GM12864 (cell line): Measurements from ENCODE around the gene SEMA5A.

Experiments
- DNase-seq: peaks from one replicate; pipeline ENCODE4 v3.0.0-alpha.2; 2011; ENCODE audit warnings: low read depth
- H3K4me3 ChIP-seq: 2 replicates; pipeline ENCODE4 v1.5.1; 2011; ENCODE audit warnings: mild to moderate bottlenecking, low read depth, low read length, control low read depth
- CTCF ChIP-seq: IDR thresholded peaks from 2 replicates; pipeline ENCODE4 v1.5.1; 2011; ENCODE audit warnings: low read depth, mild to moderate bottlenecking, moderate library complexity, low read length, control low read depth, inconsistent platforms; ENCODE audit errors: missing control alignments

SEMA5A gene

GRCh38 chr5:9339206-9339818 is 206.6 kb downstream of the SEMA5A start:
- DNase-seq: no peak
- H3K4me3 ChIP-seq: no peak overlapping the region
- peak; percentile 62 for TF ChIP-seq CTCF

- no peak for TF ChIP-seq CTCF
- no peak for DNase-seq
- no peak overlapping the region for H3K4me3 ChIP-seq
Observed at GRCh38 chr5:9338796-9339195, 207.1 kb downstream of the SEMA5A start.

GRCh38 chr5:9337928-9338595 is 207.8 kb downstream of the SEMA5A start:
- no peak for DNase-seq
- no peak overlapping the region for H3K4me3 ChIP-seq
- TF ChIP-seq CTCF: no peak

- no peak overlapping the region for H3K4me3 ChIP-seq
- no peak for TF ChIP-seq CTCF
- no peak for DNase-seq
Observed at GRCh38 chr5:9335754-9336495, 209.9 kb downstream of the SEMA5A start.

GRCh38 chr5:9335269-9335668 is 210.6 kb downstream of the SEMA5A start:
- TF ChIP-seq CTCF: no peak
- H3K4me3 ChIP-seq: no peak overlapping the region
- no peak for DNase-seq

- H3K4me3 ChIP-seq: no peak overlapping the region
- peak; percentile 3 for DNase-seq
- no peak for TF ChIP-seq CTCF
Observed at GRCh38 chr5:9332026-9332425, 213.8 kb downstream of the SEMA5A start.
